Glomerular visceral epithelial cell (primary cell): ENCODE data around the gene ANKRD18A.

Experiments
- DNase-seq: peaks from one replicate; pipeline ENCODE4 v3.0.0-alpha.2; 2016; ENCODE audit errors: extremely low spot score

The ANKRD18A gene

DNA sequence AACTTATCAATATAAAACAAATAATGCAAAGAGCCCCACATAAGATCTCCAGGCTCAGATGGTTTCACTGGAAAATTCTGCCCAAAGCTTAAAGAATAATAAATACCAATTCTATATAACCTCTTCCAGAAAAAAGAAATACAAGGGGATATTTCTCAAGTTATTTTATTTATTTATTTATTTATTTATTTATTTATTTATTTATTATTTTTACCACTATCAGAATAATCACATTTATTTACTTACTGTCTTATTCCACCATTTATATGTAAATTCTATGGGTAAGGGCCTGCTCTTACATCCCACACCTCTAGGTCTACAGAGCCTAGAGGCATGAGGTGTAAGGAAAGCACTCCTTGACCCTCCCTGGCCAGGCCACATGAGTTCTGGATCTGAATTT lies 91.1 kb downstream of the ANKRD18A start:
- DNase-seq, result no peak

DNA sequence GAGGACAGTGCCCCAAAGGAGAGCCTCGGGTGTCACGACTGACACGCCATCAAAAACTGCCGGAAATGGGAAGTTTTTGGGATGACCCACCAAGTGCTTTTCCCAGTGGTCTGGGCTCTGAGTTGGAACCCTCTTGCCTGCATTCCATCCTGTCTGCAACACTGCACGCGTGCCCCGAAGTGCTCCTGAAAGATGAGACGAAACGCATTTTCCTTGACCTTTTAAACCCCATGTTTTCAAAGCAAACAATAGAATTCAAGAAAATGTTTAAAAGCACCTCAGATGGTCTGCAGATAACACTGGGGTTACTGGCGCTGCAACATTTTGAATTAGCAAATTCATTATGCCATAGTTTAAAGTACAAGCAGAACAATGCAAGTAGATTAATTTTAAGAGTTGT lies 92.9 kb downstream of the ANKRD18A start:
- DNase-seq, result no peak

DNA sequence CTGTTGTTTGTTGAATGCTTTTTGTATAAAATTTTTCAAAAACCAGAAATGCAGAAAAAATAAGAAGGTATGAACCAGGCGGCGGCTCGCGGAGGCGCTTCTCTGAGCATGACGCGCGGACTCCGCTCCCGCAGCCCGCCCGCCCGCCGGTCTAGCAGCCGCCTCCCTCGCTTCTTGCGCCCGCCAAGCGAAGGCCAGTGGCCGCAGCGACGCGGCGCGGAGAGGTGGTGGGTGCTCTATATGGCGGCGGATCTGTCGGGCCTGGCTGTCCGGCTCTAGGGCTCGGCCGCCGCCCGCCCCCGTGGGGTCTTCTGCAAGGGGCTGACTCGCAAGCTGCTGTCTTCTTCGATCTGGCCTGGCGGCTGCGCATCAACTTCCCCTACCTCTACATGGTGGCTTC lies 93.8 kb downstream of the ANKRD18A start:
- no peak for DNase-seq

GRCh38 chr9:38523121-38523520 lies 97.3 kb downstream of the ANKRD18A start:
- DNase-seq, result no peak

DNA sequence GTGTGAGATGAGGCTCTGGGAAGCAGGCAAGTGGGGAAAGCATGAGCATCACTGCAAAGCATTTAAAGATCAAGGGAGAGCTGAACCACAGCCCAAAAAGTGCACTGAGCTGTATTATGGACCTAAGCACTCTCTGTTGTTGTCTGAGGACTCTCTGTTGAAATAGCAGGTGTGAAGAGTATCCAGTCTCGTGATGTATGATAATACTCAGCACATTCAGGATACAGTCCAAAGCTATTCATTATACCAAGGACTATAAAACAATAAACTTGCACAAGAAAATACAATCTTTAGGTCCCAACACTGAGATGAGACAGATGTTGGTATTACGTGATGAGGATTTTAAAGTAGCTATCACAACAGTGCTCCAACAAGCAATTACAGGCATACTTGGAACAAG lies 98.6 kb downstream of the ANKRD18A start:
- DNase-seq, result no peak
